ENCODE results near the gene RAB34.

DNA sequence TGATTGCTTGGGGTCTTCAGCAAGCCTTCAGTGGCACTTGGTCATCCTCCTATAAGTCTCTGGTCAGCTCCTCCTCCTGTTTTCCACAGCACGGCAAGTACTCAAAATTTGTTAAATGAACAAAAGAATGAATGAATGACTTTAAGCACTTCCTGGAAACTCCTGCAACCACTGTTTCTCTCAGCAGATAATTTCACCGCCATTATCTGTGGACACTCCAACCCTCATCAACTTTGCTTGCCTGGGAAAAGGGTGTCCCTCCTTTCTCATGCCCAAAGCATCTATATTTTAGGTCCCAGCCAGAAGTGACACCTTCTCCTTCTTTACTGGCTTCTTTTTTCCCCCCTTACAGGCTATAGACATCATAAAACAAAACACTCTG, 10.3 kb downstream of the RAB34 start:
- TF ChIP-seq, protein P1, sequence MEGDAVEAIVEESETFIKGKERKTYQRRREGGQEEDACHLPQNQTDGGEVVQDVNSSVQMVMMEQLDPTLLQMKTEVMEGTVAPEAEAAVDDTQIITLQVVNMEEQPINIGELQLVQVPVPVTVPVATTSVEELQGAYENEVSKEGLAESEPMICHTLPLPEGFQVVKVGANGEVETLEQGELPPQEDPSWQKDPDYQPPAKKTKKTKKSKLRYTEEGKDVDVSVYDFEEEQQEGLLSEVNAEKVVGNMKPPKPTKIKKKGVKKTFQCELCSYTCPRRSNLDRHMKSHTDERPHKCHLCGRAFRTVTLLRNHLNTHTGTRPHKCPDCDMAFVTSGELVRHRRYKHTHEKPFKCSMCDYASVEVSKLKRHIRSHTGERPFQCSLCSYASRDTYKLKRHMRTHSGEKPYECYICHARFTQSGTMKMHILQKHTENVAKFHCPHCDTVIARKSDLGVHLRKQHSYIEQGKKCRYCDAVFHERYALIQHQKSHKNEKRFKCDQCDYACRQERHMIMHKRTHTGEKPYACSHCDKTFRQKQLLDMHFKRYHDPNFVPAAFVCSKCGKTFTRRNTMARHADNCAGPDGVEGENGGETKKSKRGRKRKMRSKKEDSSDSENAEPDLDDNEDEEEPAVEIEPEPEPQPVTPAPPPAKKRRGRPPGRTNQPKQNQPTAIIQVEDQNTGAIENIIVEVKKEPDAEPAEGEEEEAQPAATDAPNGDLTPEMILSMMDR (IDR thresholded peaks at IDR 0.05), result no peak
- TF ChIP-seq POLR2AphosphoS5 (IDR thresholded peaks at IDR 0.05), result no peak

Data from breast epithelium (tissue), 3 donors.